Measurements from ENCODE around the gene GHITM. TPM values are rescaled to one million over a fixed set of nuclear protein-coding genes. Genes with fewer than 3 reads are reported as not detected.

Gene GHITM
- polyA plus RNA-seq, 1 of the 3 experiments (the other 2 are of a cell fraction): 113 TPM

- Histone ChIP-seq H3K4me3 (ENCODE audit: low read depth in 2 of 2, low read length in 1 of 2) (no peak overlapping the region), H3K27me3 (ENCODE audit: insufficient read depth) (no peaks in the 10 kb centered on the region), H2AFZ (ENCODE audit: low read depth) (no peak overlapping the region), H3F3A (replicated peaks; ENCODE audit: insufficient read depth) (no peaks in the 10 kb centered on the region), H3K9me2 (no peaks in the 10 kb centered on the region), H3K9ac (no peak overlapping the region), H3K9me3 (no peaks in the 10 kb centered on the region), H3K36me3 (replicated peaks in 1 of 2; ENCODE audit: control insufficient read depth in 1 of 2, insufficient read depth in 2 of 2, low read length in 1 of 2) (no peaks in the 10 kb centered on the region), H3K79me2 (ENCODE audit: insufficient read depth) (no peaks in the 10 kb centered on the region), H4K20me1 (ENCODE audit: insufficient read depth) (no peaks in the 10 kb centered on the region), H3K4me1 (ENCODE audit: control insufficient read depth in 1 of 2, insufficient read depth in 2 of 2, low read depth in 1 of 2, low read length in 1 of 2) (peaks cover 0 to 11% of the 10 kb centered on the region in 2 experiments; a peak in 1 of 4 replicates), H3K4me2 (no peak overlapping the region), H3K27ac (ENCODE audit: low read depth in 2 of 2, low read length in 1 of 2) (no peak overlapping the region)
- no peak for TF ChIP-seq TCF12 (IDR thresholded peaks at IDR 0.05)
- no peak for TF ChIP-seq FOXJ3 (CRISPR knock-in tag; IDR thresholded peaks at IDR 0.05)
- TF ChIP-seq CTCF (IDR thresholded peaks at IDR 0.05): no peak
- TF ChIP-seq RFX5 (IDR thresholded peaks at IDR 0.05; ENCODE audit: low read length): no peak
- TF ChIP-seq, protein P1, sequence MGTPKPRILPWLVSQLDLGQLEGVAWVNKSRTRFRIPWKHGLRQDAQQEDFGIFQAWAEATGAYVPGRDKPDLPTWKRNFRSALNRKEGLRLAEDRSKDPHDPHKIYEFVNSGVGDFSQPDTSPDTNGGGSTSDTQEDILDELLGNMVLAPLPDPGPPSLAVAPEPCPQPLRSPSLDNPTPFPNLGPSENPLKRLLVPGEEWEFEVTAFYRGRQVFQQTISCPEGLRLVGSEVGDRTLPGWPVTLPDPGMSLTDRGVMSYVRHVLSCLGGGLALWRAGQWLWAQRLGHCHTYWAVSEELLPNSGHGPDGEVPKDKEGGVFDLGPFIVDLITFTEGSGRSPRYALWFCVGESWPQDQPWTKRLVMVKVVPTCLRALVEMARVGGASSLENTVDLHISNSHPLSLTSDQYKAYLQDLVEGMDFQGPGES (IDR thresholded peaks at IDR 0.05; ENCODE audit: low read depth, low read length): no peak
- TF ChIP-seq, protein P2, sequence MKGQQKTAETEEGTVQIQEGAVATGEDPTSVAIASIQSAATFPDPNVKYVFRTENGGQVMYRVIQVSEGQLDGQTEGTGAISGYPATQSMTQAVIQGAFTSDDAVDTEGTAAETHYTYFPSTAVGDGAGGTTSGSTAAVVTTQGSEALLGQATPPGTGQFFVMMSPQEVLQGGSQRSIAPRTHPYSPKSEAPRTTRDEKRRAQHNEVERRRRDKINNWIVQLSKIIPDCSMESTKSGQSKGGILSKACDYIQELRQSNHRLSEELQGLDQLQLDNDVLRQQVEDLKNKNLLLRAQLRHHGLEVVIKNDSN (IDR thresholded peaks at IDR 0.05; ENCODE audit: borderline replicate concordance, low read depth): no peak
- TF ChIP-seq REST (IDR thresholded peaks at IDR 0.05; ENCODE audit: low read depth, low read length): no peak
- no peak for TF ChIP-seq MEF2A (IDR thresholded peaks at IDR 0.05; ENCODE audit: borderline replicate concordance, low read depth)
- no peak for TF ChIP-seq FOSL2 (IDR thresholded peaks at IDR 0.05; ENCODE audit: borderline replicate concordance, low read depth)
- TF ChIP-seq TAF1 (IDR thresholded peaks at IDR 0.05; ENCODE audit: borderline replicate concordance, low read depth, low read length): no peak
- TF ChIP-seq RXRA (IDR thresholded peaks at IDR 0.05; ENCODE audit: borderline replicate concordance, low read depth): no peak
- TF ChIP-seq, protein P3, sequence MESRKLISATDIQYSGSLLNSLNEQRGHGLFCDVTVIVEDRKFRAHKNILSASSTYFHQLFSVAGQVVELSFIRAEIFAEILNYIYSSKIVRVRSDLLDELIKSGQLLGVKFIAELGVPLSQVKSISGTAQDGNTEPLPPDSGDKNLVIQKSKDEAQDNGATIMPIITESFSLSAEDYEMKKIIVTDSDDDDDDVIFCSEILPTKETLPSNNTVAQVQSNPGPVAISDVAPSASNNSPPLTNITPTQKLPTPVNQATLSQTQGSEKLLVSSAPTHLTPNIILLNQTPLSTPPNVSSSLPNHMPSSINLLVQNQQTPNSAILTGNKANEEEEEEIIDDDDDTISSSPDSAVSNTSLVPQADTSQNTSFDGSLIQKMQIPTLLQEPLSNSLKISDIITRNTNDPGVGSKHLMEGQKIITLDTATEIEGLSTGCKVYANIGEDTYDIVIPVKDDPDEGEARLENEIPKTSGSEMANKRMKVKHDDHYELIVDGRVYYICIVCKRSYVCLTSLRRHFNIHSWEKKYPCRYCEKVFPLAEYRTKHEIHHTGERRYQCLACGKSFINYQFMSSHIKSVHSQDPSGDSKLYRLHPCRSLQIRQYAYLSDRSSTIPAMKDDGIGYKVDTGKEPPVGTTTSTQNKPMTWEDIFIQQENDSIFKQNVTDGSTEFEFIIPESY (IDR thresholded peaks at IDR 0.05; ENCODE audit: borderline replicate concordance, low read depth): no peak
- ChIA-PET CTCF (interaction anchor here (5.7 kb wide), 1 partner anchor 9 kb away, joined by 34 read pairs; no protein-coding TSS in a partner anchor), POLR2A (no interaction called here)
- 38% methylated on average over 4 of the region's 4 CpGs for WGBS (ENCODE audit: low lambda C conversion rate)
- no peak for DNase-seq
Observed at GRCh38 chr10:84196083-84196482, 56.8 kb downstream of the GHITM start.
